HUES6 (cell line): ENCODE data around the gene FADS6.

Source experiments
- H3K27ac ChIP-seq: 2 replicates; pipeline ENCODE4 v1.7.0; 2013; ENCODE audit warnings: low read depth, mild to moderate bottlenecking, low read length, inconsistent platforms
- H3K27me3 ChIP-seq: 2 replicates; pipeline ENCODE4 v1.6.1; 2013; ENCODE audit warnings: low read length; ENCODE audit not compliant: control insufficient read depth, insufficient read depth
- H3K36me3 ChIP-seq: 2 replicates; pipeline ENCODE4 v1.6.1; 2013; ENCODE audit warnings: low read length; ENCODE audit not compliant: control insufficient read depth, insufficient read depth
- H3K4me1 ChIP-seq: 2 replicates; pipeline ENCODE4 v1.6.1; 2013; ENCODE audit warnings: low read length; ENCODE audit not compliant: control insufficient read depth, insufficient read depth
- H3K4me3 ChIP-seq: 2 replicates; pipeline ENCODE4 v1.5.1; 2013; ENCODE audit warnings: low read depth, low read length
- H3K9ac ChIP-seq: one replicate; pipeline ENCODE4 v1.6.1; 2013; ENCODE audit warnings: mild to moderate bottlenecking, low read length
- H3K9me3 ChIP-seq: 2 replicates; pipeline ENCODE4 v1.6.1; 2013; ENCODE audit warnings: low read depth, low read length; ENCODE audit not compliant: control insufficient read depth, insufficient read depth

The FADS6 gene

DNA sequence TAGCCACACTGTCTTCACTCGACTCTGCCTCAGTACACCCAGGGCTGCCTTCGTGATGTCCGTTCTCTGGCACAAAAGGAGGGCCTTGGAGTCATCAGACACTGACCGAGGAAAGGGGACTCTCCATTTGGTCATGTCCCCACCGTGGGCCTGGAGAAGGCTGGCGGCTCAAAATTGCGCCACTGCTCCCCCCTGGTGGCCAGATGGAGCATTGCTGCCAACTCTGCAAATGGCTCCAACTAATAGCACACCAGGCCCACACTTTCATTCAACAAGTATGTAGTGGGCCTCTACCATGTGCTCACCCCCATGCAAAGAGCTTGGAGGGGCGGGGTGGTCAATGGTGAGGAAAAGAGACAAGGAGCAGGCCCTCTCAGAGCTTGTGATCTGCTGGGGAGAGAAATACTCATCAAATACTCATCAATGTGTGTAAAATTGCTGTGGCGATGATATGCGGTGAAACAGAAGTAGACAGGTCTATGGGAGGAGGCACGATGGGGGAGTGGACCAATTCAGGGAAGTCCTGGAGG is 28.5 kb downstream of the FADS6 start:
- H3K4me3 ChIP-seq = no peak overlapping the region
- no peak overlapping the region for H3K9ac ChIP-seq
- peaks cover 8% of the 10 kb centered on the region; the same call in 1 of the 2 replicates for H3K4me1 ChIP-seq
- H3K27ac ChIP-seq = no peak overlapping the region
- no peaks in the 10 kb centered on the region for H3K9me3 ChIP-seq
- H3K36me3 ChIP-seq = peaks cover 24% of the 10 kb centered on the region
- H3K27me3 ChIP-seq = peaks cover 22% of the 10 kb centered on the region

DNA sequence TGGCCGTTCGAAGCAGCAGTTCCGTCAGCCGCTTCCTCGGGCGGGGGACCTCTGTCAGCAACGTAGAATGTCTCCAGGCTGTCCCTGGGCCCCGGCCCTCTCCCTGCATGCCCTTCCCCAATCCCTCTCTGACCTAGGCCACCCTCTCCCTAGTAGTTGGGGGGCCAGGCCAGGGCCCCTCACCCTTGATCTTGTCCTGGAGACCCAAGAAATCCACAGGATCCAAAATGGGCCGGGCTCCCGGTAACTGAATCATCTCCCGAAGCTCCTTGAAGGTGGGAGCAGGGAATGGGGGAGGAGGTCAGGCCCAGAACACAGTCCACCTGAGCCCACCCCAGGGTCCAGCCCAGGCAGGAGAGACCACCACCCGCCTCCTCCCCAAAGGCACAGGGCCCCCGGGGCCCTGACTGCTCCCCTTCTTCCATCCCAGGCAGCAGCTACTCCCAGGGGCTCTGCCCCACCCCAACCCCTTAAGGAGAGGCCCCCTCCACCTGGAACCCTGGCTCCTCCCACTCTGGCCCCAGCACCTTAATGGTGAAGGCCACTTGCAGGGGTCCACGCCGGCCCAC is 29.1 kb downstream of the FADS6 start:
- Histone ChIP-seq H3K4me3 (no peak overlapping the region), H3K36me3 (peaks cover 20% of the 10 kb centered on the region), H3K27me3 (peaks cover 28% of the 10 kb centered on the region), H3K9ac (no peak overlapping the region), H3K4me1 (peaks cover 8% of the 10 kb centered on the region; the same call in 1 of the 2 replicates), H3K9me3 (no peaks in the 10 kb centered on the region), H3K27ac (no peak overlapping the region)

DNA sequence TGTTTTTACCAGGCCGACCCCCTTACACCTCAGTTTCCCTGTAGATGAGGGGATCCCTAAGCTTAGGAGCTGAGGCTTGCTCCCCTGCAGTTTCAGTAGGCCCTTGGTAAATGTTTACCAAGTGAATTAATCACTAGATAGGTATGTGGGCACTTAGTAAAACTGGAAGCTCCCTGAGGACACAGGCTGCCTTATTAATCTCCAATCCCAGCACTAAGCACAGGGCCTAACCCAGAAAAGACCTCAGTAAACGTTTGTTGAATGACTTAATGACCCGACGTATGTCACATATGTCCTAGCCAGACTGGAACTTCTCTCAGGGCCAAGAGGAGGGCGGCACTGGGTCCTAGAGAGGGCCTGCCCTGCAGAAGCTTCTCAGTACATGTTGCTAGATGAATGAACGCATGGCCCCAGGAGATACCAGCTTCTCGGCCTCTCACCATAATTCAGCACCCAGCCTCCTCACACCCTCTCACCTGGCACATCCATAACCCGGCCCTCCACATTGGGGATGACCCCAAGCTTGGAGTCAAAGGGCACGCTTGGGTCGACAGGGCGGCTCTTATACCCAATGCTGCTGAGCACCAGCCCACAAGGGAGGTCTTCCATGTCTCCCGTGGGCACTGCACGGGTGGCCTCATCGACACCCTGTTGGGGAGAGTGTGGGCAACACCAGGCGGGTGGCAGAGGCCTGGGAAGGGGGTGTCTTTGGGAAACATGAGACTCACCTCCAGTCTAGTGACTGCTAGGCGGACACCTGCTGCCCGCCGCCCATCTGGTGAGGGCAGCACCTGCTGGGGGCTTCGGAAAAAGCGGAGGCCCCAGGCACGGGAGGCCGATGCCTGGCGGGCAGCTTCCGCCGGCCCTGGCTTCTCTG is 29.8 kb downstream of the FADS6 start:
- peaks cover 35% of the 10 kb centered on the region for H3K27me3 ChIP-seq
- H3K4me3 ChIP-seq = no peak overlapping the region
- H3K27ac ChIP-seq = no peak overlapping the region
- H3K9ac ChIP-seq = no peak overlapping the region
- peaks cover 8% of the 10 kb centered on the region; the same call in 1 of the 2 replicates for H3K4me1 ChIP-seq
- no peaks in the 10 kb centered on the region for H3K9me3 ChIP-seq
- H3K36me3 ChIP-seq = peaks cover 20% of the 10 kb centered on the region

GRCh38 chr17:74862919-74863318 is 30.5 kb downstream of the FADS6 start:
- H3K9me3 ChIP-seq = no peaks in the 10 kb centered on the region
- peaks cover 8% of the 10 kb centered on the region; the same call in 1 of the 2 replicates for H3K4me1 ChIP-seq
- H3K27me3 ChIP-seq = peaks cover 43% of the 10 kb centered on the region
- no peak overlapping the region for H3K9ac ChIP-seq
- H3K4me3 ChIP-seq = no peak overlapping the region
- peaks cover 20% of the 10 kb centered on the region for H3K36me3 ChIP-seq
- no peak overlapping the region for H3K27ac ChIP-seq

- Histone ChIP-seq H3K4me1 (peaks cover 8% of the 10 kb centered on the region; the same call in 1 of the 2 replicates), H3K9me3 (no peaks in the 10 kb centered on the region), H3K27ac (no peak overlapping the region), H3K4me3 (peak overlapping the region; percentile 45), H3K9ac (no peak overlapping the region), H3K36me3 (peaks cover 20% of the 10 kb centered on the region), H3K27me3 (peaks cover 49% of the 10 kb centered on the region)
Observed at GRCh38 chr17:74862108-74862901, 31.1 kb downstream of the FADS6 start.

- H3K27me3 ChIP-seq = peaks cover 55% of the 10 kb centered on the region
- peak overlapping the region; percentile 45 for H3K4me3 ChIP-seq
Observed at GRCh38 chr17:74861662-74862107, 31.7 kb downstream of the FADS6 start.

GRCh38 chr17:74860872-74861661 is 32.4 kb downstream of the FADS6 start:
- H3K4me1 ChIP-seq = peaks cover 8% of the 10 kb centered on the region; the same call in 1 of the 2 replicates
- H3K9ac ChIP-seq = no peak overlapping the region
- peaks cover 61% of the 10 kb centered on the region for H3K27me3 ChIP-seq
- peak overlapping the region; percentile 55 for H3K4me3 ChIP-seq
- no peak overlapping the region for H3K27ac ChIP-seq
- H3K9me3 ChIP-seq = no peaks in the 10 kb centered on the region
- peaks cover 20% of the 10 kb centered on the region for H3K36me3 ChIP-seq

More at GRCh38 chr17:74861662-74862107, 31.7 kb downstream of the FADS6 start:
- Histone ChIP-seq H3K9me3 (no peaks in the 10 kb centered on the region), H3K4me1 (peaks cover 8% of the 10 kb centered on the region; the same call in 1 of the 2 replicates), H3K36me3 (peaks cover 20% of the 10 kb centered on the region), H3K9ac (no peak overlapping the region), H3K27ac (no peak overlapping the region)

DNA sequence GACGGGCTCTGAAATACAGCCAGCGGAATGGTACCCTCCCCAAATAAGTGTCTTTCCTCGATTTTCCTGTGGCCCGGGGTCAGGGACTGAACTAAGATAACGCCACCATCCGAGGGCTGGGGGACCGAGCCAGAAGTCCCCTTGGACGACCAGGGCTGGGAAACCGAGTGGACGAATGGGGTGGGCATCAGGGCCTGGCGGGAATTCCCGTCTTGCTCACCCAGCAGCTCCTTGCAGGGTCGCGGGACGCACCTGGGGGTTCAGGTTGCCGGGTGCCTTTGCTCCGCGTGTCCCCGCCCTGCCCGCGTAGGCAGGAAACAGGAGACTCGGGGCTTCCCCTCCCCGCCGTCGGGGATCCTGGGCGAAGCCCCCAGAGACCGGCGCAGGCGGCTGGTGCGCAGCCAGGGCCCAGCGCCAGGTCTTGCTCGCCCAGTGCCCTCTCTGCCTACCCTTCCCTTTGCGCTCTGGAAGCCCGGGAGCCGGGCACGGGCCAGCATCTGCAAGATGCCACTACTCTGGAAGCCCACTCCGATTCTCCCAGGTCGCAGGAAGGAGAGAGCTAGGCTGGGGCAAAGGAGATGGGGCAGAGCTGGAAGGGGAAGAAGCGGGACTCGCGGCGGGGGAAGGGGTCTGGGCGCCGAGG is 33.1 kb downstream of the FADS6 start:
- peak overlapping the region; percentile 55 for H3K4me3 ChIP-seq
- H3K9me3 ChIP-seq = no peaks in the 10 kb centered on the region
- H3K9ac ChIP-seq = no peak overlapping the region
- no peak overlapping the region for H3K27ac ChIP-seq
- H3K27me3 ChIP-seq = peaks cover 68% of the 10 kb centered on the region
- H3K36me3 ChIP-seq = peaks cover 17% of the 10 kb centered on the region
- H3K4me1 ChIP-seq = peaks cover 8% of the 10 kb centered on the region; the same call in 1 of the 2 replicates

DNA sequence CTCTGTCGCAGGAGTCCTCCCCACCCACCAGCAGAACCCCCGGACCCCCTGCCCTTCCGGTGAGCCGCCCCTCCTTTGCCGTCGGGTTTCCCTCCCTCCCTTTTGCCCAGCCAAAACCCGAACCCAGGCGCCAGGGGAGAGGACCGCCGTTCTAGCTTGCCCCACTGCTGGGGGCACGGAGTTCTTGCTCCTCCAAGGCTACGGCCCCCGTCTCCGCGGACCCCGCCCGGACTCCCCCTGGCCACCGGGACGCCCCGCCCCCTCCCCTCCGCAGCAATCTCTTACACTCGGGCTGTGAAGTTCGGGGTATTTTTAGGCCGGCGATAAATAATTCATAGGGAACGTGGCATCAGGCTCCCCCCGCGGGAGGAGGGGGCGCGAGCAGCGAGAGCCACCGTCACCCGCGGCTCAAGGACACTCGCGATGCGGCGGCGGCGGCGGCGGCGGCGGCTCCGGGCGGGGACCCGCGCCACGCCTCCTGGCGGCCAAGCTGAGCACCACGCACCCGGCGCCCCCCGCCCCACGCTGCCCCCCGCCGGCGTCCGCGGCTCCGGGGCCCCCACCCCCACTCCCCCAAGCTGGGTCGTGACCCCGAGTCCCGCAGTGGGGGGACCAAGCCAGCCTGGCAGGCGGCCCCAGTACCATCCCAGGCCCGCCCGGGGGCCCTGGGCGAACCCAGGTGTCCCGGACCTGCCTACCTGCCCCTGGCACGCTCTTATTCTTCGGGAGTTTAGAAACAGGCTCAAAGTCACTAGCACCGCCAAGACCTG is 33.8 kb downstream of the FADS6 start, which contains the start of gene GRIN2C:
Gene GRIN2C, minus strand, starts transcription at position 427 of the 770 bp plus-strand sequence. CDS start 4,793 bp downstream, outside the sequence.
- Histone ChIP-seq H3K27ac (no peak within 1 kb of the TSS), H3K27me3 (peaks cover 75% of the 10 kb centered on the region), H3K4me1 (peaks cover 8% of the 10 kb centered on the region; the same call in 1 of the 2 replicates), H3K4me3 (peak within 1 kb of the TSS; percentile 55), H3K9me3 (no peaks in the 10 kb centered on the region), H3K36me3 (peaks cover 13% of the 10 kb centered on the region), H3K9ac (no peak within 1 kb of the TSS)
